ENCODE data around the gene MMP10. TPM values are rescaled to one million over a fixed set of nuclear protein-coding genes. Genes with fewer than 3 reads are reported as not detected.

MMP10 gene
- total RNA-seq, 2 experiments from 2014 or later = not detected

GRCh38 chr11:102776454-102776853 lies 4.0 kb downstream of the MMP10 start:
- POLR2A ChIA-PET = no interaction called here
- intact Hi-C loops (cut with DNase I, micrococcal nuclease) = no loop called here

DNA sequence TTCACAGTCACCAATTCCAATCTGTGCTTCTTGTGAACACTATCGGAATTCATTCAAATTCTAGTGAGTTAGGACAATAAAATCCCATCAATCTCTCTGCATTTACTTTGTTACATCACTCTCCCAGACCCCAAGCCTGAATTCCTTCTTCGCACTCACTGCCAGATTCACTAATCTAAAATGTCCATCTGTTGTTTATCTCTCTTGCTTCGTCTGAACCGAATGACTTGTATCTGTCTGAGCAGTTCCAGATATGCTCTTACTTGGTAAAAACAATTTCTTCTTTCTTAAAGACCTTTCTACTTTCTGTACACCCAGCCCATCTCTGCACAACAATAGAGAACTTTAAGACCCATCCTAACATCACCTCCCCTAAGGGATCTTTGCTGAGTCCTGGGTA lies 7.0 kb downstream of the MMP10 start:
- DNase-seq (no peak), ATAC-seq (no peak)
- Mint-ChIP-seq H3K27ac (no peak overlapping the region), H3K4me3 (no peak overlapping the region), H3K27me3 (peaks cover 14% of the 10 kb centered on the region), H3K9me3 (ENCODE audit: low read depth) (no peaks in the 10 kb centered on the region), H3K4me1 (no peaks in the 10 kb centered on the region), H3K36me3 (ENCODE audit: low read depth) (no peaks in the 10 kb centered on the region)
- intact Hi-C loops (cut with DNase I, micrococcal nuclease) = no loop called here
- ChIA-PET POLR2A (no interaction called here), CTCF (no interaction called here)

More at GRCh38 chr11:102776454-102776853, 4.0 kb downstream of the MMP10 start:
- CTCF ChIA-PET = no interaction called here
- Mint-ChIP-seq H3K4me1 (no peaks in the 10 kb centered on the region), H3K36me3 (ENCODE audit: low read depth) (no peaks in the 10 kb centered on the region), H3K27me3 (peaks cover 7% of the 10 kb centered on the region), H3K4me3 (no peak overlapping the region), H3K27ac (no peak overlapping the region), H3K9me3 (ENCODE audit: low read depth) (no peaks in the 10 kb centered on the region)
- no peak for DNase-seq
- ATAC-seq = no peak

GRCh38 chr11:102771351-102771750 lies 9.1 kb downstream of the MMP10 start:
- ChIA-PET CTCF (interaction anchor here (0.7 kb wide), 1 partner anchor 673 kb away, joined by 3 read pairs; no protein-coding TSS in a partner anchor), POLR2A (no interaction called here)
- ATAC-seq (no peak), DNase-seq (no peak)
- H3K27me3 Mint-ChIP-seq = peaks cover 14% of the 10 kb centered on the region
- intact Hi-C loops (cut with DNase I, micrococcal nuclease) = no loop called here
- no peaks in the 10 kb centered on the region for H3K4me1 Mint-ChIP-seq
- no peaks in the 10 kb centered on the region for H3K9me3 Mint-ChIP-seq (ENCODE audit: low read depth)
- H3K4me3 Mint-ChIP-seq = no peak overlapping the region
- no peaks in the 10 kb centered on the region for H3K36me3 Mint-ChIP-seq (ENCODE audit: low read depth)
- H3K27ac Mint-ChIP-seq = no peak overlapping the region

DNA sequence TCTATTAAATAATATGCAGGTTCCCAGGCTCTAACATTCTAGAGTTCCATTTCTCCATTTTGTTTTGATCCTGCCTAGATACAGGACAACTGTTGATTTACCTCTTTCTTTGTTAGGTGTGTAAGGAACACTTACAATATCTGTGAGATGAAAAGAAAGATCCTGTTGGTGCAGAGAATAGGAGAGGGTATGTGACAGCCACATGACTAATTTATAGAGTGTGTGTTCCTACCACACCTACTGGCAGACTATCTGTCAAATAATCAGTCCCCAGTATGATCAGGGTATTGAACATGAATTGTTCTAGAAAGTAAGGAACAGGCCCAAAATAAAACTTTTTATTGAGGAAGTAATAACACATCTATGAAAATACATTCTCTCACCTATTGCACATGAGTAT lies 10.2 kb downstream of the MMP10 start:
- intact Hi-C loops (cut with DNase I, micrococcal nuclease) = no loop called here
- Mint-ChIP-seq H3K4me1 (no peaks in the 10 kb centered on the region), H3K36me3 (ENCODE audit: low read depth) (no peaks in the 10 kb centered on the region), H3K4me3 (no peak overlapping the region), H3K27ac (no peak overlapping the region), H3K27me3 (peaks cover 12% of the 10 kb centered on the region), H3K9me3 (ENCODE audit: low read depth) (no peaks in the 10 kb centered on the region)
- no peak for ATAC-seq
- CTCF ChIA-PET = no interaction called here
- POLR2A ChIA-PET = no interaction called here
- DNase-seq = no peak

- ChIA-PET POLR2A (no interaction called here), CTCF (no interaction called here)
- intact Hi-C loops (cut with DNase I, micrococcal nuclease) = no loop called here
- H3K36me3 Mint-ChIP-seq (ENCODE audit: low read depth) = no peaks in the 10 kb centered on the region
- DNase-seq = no peak
- peaks cover 13% of the 10 kb centered on the region for H3K27me3 Mint-ChIP-seq
- H3K9me3 Mint-ChIP-seq (ENCODE audit: low read depth) = no peaks in the 10 kb centered on the region
- H3K4me1 Mint-ChIP-seq = no peaks in the 10 kb centered on the region
- no peak overlapping the region for H3K4me3 Mint-ChIP-seq
- no peak for ATAC-seq
- no peak overlapping the region for H3K27ac Mint-ChIP-seq
These were observed 12.6 kb downstream of the MMP10 start for GRCh38 chr11:102767800-102768199.

DNA sequence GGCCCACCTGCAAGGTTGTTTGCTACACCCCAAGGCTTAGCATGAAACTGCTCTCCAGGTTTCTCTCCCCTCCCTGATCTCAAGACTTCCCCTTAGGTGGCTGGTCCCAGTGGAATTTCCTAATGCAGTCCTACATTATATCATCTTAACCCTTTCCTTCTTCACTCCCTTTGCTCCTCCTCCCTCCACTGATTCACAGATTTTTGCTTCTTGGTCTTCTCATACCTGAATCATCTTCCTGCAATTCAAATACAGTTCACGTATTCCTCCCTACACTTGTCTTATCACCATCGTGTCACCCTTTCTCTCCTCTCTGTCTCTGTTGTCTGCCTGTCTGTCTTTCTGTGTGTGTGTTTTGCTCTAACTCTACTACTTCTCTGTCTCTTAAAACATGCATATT lies 17.0 kb downstream of the MMP10 start:
- DNase-seq = no peak
- no peak for ATAC-seq
- H3K36me3 Mint-ChIP-seq (ENCODE audit: low read depth) = no peaks in the 10 kb centered on the region
- H3K4me3 Mint-ChIP-seq = no peak overlapping the region
- ChIA-PET POLR2A (no interaction called here), CTCF (no interaction called here)
- H3K27ac Mint-ChIP-seq = no peak overlapping the region
- peaks cover 6% of the 10 kb centered on the region for H3K27me3 Mint-ChIP-seq
- peaks cover 2% of the 10 kb centered on the region for H3K4me1 Mint-ChIP-seq
- intact Hi-C loops (cut with DNase I, micrococcal nuclease) = no loop called here
- H3K9me3 Mint-ChIP-seq (ENCODE audit: low read depth) = no peaks in the 10 kb centered on the region

DNA sequence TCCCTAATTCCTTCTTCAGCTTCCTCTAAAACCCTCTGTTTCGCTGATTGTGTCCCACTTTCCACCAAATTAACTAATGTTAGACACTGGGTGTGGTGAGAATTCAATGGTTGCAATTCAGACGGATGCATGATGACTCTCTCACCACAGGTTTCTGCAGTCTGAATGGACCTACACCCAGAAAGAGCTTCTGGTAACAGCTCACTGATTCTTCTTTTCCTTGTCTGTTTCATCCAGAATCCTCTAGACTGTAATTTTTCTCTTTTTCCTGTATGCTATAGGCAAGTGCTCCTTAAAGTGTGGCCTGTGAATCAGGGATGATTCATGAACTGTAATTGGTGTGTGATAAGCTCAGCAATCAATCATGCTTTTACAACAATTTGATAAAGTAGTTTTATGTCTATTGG lies 18.1 kb downstream of the MMP10 start:
- DNase-seq (no peak), ATAC-seq (peak; percentile 49)
- intact Hi-C loops (cut with DNase I, micrococcal nuclease) = no loop called here
- ChIA-PET POLR2A (no interaction called here), CTCF (interaction anchor here (1.1 to 1.4 kb wide), 2 partner anchors 18 to 28 kb away, joined by 3 read pairs; partner anchors contain the start of gene MMP10)
- Mint-ChIP-seq H3K4me1 (peaks cover 2% of the 10 kb centered on the region), H3K4me3 (no peak overlapping the region), H3K9me3 (ENCODE audit: low read depth) (no peaks in the 10 kb centered on the region), H3K27ac (no peak overlapping the region), H3K27me3 (peaks cover 12% of the 10 kb centered on the region), H3K36me3 (ENCODE audit: low read depth) (no peaks in the 10 kb centered on the region)

- Mint-ChIP-seq H3K9me3 (ENCODE audit: low read depth) (no peaks in the 10 kb centered on the region), H3K4me1 (peaks cover 2% of the 10 kb centered on the region), H3K27me3 (peaks cover 16% of the 10 kb centered on the region), H3K36me3 (ENCODE audit: low read depth) (no peaks in the 10 kb centered on the region), H3K4me3 (no peak overlapping the region), H3K27ac (no peak overlapping the region)
- POLR2A ChIA-PET = no interaction called here
- intact Hi-C loops (cut with DNase I, micrococcal nuclease) = no loop called here
- DNase-seq = no peak
- no peak for ATAC-seq
- CTCF ChIA-PET = interaction anchor here (1.1 to 1.4 kb wide), 3 partner anchors 19 to 95 kb away, joined by 3 read pairs; partner anchors contain the start of gene MMP10
These were observed 18.7 kb downstream of the MMP10 start for GRCh38 chr11:102761646-102762238.

DNA sequence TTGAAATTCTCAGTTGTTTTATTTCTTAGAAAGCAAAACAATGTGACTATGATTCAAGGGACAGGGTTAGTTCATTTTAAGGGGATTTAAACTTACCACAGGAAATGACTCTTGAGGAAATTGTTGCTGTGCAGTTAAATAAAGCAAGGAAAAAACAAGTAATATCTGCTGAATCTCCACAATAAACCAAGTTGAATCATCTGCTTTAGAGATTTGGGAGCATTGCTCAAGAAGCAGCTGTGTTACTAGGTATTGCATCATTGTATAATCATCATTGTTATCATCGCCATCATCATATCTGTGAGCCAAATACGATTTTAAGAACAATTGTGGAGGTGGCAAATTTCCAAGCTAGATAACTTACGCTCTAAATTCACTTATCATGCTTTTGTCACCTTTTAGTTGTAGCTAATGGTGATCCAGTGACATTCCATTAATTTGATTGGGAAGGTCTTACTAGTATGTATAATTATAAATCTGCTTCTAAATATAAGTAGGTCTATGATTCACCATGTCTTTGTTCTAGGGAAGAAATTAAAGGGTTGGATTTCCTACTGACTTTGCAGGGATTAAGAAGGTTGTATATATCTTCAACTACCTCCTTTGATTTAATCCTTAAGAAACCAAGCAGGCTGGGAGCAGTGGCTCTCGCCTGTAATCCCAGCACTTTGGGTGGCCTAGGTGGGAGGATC lies 19.9 kb downstream of the MMP10 start:
- Mint-ChIP-seq H3K4me3 (no peak overlapping the region), H3K27me3 (peaks cover 18% of the 10 kb centered on the region), H3K4me1 (peaks cover 2% of the 10 kb centered on the region), H3K27ac (no peak overlapping the region), H3K9me3 (ENCODE audit: low read depth) (no peaks in the 10 kb centered on the region), H3K36me3 (ENCODE audit: low read depth) (no peaks in the 10 kb centered on the region)
- ATAC-seq = peak; percentile 60
- ChIA-PET POLR2A (no interaction called here), CTCF (interaction anchor here (1.2 kb wide), 1 partner anchor 94 kb away, joined by 3 read pairs; no protein-coding TSS in a partner anchor)
- DNase-seq = no peak
- intact Hi-C loops (cut with DNase I, micrococcal nuclease) = no loop called here

GRCh38 chr11:102757823-102758549 lies 22.4 kb downstream of the MMP10 start:
- Mint-ChIP-seq H3K36me3 (ENCODE audit: low read depth) (no peaks in the 10 kb centered on the region), H3K27me3 (peaks cover 26% of the 10 kb centered on the region), H3K9me3 (ENCODE audit: low read depth) (no peaks in the 10 kb centered on the region), H3K27ac (no peak overlapping the region), H3K4me3 (no peak overlapping the region), H3K4me1 (peaks cover 2% of the 10 kb centered on the region)
- DNase-seq (no peak), ATAC-seq (no peak)
- POLR2A ChIA-PET = no interaction called here
- CTCF ChIA-PET = interaction anchor here (1.6 kb wide), 1 partner anchor 24 kb away, joined by 4 read pairs; no protein-coding TSS in a partner anchor
- intact Hi-C loops (cut with DNase I, micrococcal nuclease) = no loop called here

- Mint-ChIP-seq H3K4me3 (no peak overlapping the region), H3K4me1 (no peaks in the 10 kb centered on the region), H3K36me3 (ENCODE audit: low read depth) (no peaks in the 10 kb centered on the region), H3K27ac (no peak overlapping the region), H3K9me3 (ENCODE audit: low read depth) (no peaks in the 10 kb centered on the region), H3K27me3 (peaks cover 29% of the 10 kb centered on the region)
- CTCF ChIA-PET = no interaction called here
- POLR2A ChIA-PET = no interaction called here
- intact Hi-C loops (cut with DNase I, micrococcal nuclease) = no loop called here
- ATAC-seq (no peak), DNase-seq (no peak)
These were observed 27.2 kb downstream of the MMP10 start for GRCh38 chr11:102753267-102753666.

- no peak for ATAC-seq
- Mint-ChIP-seq H3K36me3 (ENCODE audit: low read depth) (no peaks in the 10 kb centered on the region), H3K4me3 (no peak overlapping the region), H3K4me1 (no peaks in the 10 kb centered on the region), H3K27ac (no peak overlapping the region), H3K9me3 (ENCODE audit: low read depth) (peaks cover 3% of the 10 kb centered on the region), H3K27me3 (peaks cover 24% of the 10 kb centered on the region)
- CTCF ChIA-PET = no interaction called here
- DNase-seq = no peak
- intact Hi-C loops (cut with DNase I, micrococcal nuclease) = no loop called here
- POLR2A ChIA-PET = no interaction called here
These were observed 28.8 kb downstream of the MMP10 start for GRCh38 chr11:102751673-102752072.

Measured in activated CD4-positive, alpha-beta T cell treated with anti-CD3 and anti-CD28 coated beads for 36 hours (primary cell).